Measurements from ENCODE around the gene NRXN2. TPM values are rescaled to one million over a fixed set of nuclear protein-coding genes. Genes with fewer than 3 reads are reported as not detected.

Gene NRXN2
- total and polyA plus RNA-seq, 4 donors: 0.17 to 2.8 (median 1.4) TPM

GRCh38 chr11:64613648-64614047 lies 109.3 kb downstream of the NRXN2 start (continued):
- TF ChIP-seq ZBTB33 (IDR thresholded peaks at IDR 0.05) (no peak), FOXA2 (IDR thresholded peaks at IDR 0.05) (no peak)

GRCh38 chr11:64611869-64612646 lies 110.9 kb downstream of the NRXN2 start:
- TF ChIP-seq MAX (IDR thresholded peaks at IDR 0.05): no peak
- TF ChIP-seq NR2F2 (IDR thresholded peaks at IDR 0.05): peak; percentile 34
- TF ChIP-seq FOXA1 (IDR thresholded peaks at IDR 0.05): no peak
- no peak for TF ChIP-seq RAD21 (IDR thresholded peaks at IDR 0.05)
- DNase-seq (ENCODE audit: low spot score): no peak
- Histone ChIP-seq H3K9me3 (ENCODE audit: control insufficient read depth in 4 of 4, low read length in 3 of 4) (no peaks in the 10 kb centered on the region), H3K4me3 (ENCODE audit: low read depth in 1 of 3, low read length in 3 of 3) (no peak overlapping the region), H3K9ac (ENCODE audit: low read depth in 1 of 2, low read length in 2 of 2) (no peak overlapping the region), H3K4me1 (ENCODE audit: control insufficient read depth in 4 of 4, insufficient read depth in 4 of 4, low read length in 3 of 4) (peaks cover 0 to 3% (median 0%) of the 10 kb centered on the region in 4 donors), H3K36me3 (ENCODE audit: control insufficient read depth in 4 of 4, insufficient read depth in 3 of 4, low read depth in 1 of 4, low read length in 3 of 4) (no peaks in the 10 kb centered on the region), H3K27me3 (ENCODE audit: control insufficient read depth in 4 of 4, insufficient read depth in 4 of 4, low read length in 3 of 4) (peaks cover 0 to 4% (median 0%) of the 10 kb centered on the region in 4 donors), H3K27ac (ENCODE audit: low read depth in 1 of 2, low read length in 2 of 2) (no peak overlapping the region)
- 69% methylated on average over 11 of the region's 11 CpGs for WGBS

GRCh38 chr11:64611176-64611575 lies 111.8 kb downstream of the NRXN2 start:
- WGBS: 84% methylated on average over 2 of the region's 2 CpGs
- Histone ChIP-seq H3K4me1 (ENCODE audit: control insufficient read depth in 4 of 4, insufficient read depth in 4 of 4, low read length in 3 of 4) (peaks cover 0 to 3% (median 0%) of the 10 kb centered on the region in 4 donors), H3K9me3 (ENCODE audit: control insufficient read depth in 4 of 4, low read length in 3 of 4) (no peaks in the 10 kb centered on the region), H3K9ac (ENCODE audit: low read depth in 1 of 2, low read length in 2 of 2) (no peak overlapping the region), H3K27ac (ENCODE audit: low read depth in 1 of 2, low read length in 2 of 2) (no peak overlapping the region), H3K27me3 (ENCODE audit: control insufficient read depth in 4 of 4, insufficient read depth in 4 of 4, low read length in 3 of 4) (peaks cover 0 to 4% (median 0%) of the 10 kb centered on the region in 4 donors), H3K4me3 (ENCODE audit: low read depth in 1 of 3, low read length in 3 of 3) (no peak overlapping the region), H3K36me3 (ENCODE audit: control insufficient read depth in 4 of 4, insufficient read depth in 3 of 4, low read depth in 1 of 4, low read length in 3 of 4) (no peaks in the 10 kb centered on the region)
- DNase-seq (ENCODE audit: low spot score): no peak
- TF ChIP-seq RAD21 (IDR thresholded peaks at IDR 0.05): no peak
- no peak for TF ChIP-seq HNF4G (IDR thresholded peaks at IDR 0.05)
- TF ChIP-seq FOXA2 (IDR thresholded peaks at IDR 0.05): no peak
- no peak for TF ChIP-seq FOXA1 (IDR thresholded peaks at IDR 0.05)
- no peak for TF ChIP-seq YY1 (IDR thresholded peaks at IDR 0.05)
- no peak for TF ChIP-seq ATF3 (IDR thresholded peaks at IDR 0.05)
- TF ChIP-seq HNF4A (conservative IDR thresholded peaks at IDR 0.05): no peak
- no peak for TF ChIP-seq EGR1 (IDR thresholded peaks at IDR 0.05; ENCODE audit: low read depth in 2 of 2)
- TF ChIP-seq JUND (IDR thresholded peaks at IDR 0.05): no peak
- TF ChIP-seq MAX (IDR thresholded peaks at IDR 0.05): no peak
- no peak for TF ChIP-seq ZBTB33 (IDR thresholded peaks at IDR 0.05)
- TF ChIP-seq GABPA (IDR thresholded peaks at IDR 0.05 in 1 of 2, conservative IDR thresholded peaks at IDR 0.05 in 1 of 2): no peak

Measured in liver (tissue), 9 donors.